NCI-H146 (cell line): ENCODE results near the gene RORC.
A peak's percentile ranks its signal among the peaks of the same experiment; 100 is the strongest.

Source experiments
- DNase-seq: peaks from one replicate; lab custom pipeline; 2025; lab: John Stamatoyannopoulos, UW

Gene RORC

DNA sequence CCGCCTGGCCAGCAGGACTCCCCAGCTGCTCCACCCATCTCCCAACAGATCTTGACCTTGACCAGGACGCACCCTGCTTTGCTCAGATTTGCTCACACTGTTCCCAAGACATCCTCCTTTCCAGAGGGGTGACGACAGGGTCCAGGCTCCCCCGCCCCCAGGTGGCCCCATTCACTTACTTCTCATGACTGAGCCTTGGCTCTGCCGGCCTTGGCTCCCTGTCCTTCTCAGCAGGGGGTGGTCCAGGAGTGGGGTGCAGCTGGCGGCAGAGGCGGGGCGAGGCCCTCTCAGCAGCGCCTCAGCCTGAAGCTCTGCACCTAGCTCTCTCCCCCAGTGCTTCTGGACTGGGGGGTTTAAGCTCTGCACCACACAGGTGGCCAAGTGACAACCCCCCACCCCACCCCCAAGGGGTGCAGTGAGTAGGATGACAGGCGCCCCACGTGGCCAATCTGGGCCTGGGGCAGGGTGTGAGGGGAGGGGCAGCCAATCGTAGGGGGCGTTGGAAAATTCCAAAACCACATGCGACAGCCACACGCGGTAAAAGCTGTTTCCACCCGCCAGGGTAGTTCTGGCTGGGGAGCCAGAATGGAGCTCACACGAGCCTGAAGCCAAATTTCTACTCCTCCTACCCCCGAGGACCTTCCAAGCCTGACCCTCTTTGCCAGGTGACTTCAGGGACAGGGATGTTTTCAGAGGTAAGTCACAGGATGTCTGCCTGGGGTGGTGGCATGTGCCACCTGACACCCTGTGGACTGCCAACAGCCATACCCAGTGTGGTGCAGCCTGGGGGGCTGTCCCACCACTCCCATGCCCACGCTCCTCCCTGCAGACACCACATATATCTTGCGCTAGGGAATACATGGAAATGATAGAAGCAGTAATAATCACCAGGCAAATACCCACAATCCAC is 5.6 kb downstream of the RORC start:
- no peak for DNase-seq

DNA sequence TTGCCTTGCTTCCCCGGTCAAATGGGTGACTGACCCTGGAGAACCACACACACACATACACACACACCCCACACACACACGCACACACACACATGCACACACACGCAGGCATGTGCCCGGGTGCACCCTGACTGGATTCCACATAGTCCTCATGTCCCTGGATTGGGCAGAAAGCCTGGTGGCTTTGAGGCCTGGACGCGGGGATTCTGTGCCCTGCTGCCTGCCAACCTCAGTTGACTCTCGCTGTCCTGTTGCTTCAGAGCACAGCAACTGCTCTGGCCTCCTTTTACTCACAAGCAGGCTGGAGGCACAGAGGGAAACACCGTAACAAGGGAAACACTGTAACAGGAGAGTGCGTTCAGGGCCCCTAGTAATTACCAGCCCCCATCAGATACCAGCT is 6.4 kb downstream of the RORC start:
- no peak for DNase-seq

DNA sequence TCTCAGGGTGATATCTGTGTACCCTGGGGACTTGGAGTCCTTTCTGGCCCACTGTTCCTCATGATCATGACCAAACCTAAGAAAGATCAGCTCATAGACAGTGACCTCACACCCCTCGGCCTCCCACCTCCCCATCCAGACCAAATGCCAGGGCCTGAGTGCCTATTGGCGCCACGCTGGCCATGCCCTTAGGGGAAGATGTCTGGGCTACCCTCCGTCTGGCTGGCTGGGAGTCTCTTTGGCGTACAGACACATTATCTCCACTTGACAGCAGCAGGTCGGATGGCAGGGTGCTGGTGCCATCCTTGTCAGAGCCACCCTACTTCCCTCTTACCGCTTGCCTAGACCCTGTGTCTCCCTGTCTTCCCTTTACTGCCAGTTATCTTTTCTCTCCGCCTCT is 8.4 kb downstream of the RORC start:
- no peak for DNase-seq

DNA sequence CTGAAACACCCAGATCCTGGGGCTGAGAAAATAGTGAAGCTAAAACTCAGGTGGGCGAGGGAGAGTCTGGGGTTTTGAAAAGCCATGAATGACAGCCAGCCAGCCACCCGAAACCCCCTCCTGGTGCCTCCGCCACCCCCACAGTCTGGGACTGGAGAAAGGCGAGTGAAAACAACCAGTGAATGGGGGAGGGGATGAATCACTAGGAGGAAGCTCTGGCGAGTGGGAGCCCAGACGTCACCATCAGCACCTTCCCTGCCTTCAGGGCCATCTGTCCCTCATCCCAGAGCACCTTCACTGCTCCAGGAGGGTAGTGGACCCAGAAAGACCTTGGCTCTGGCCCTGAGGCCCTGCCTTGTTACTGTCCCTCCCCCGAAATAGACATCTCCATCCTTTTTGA is 9.2 kb downstream of the RORC start:
- DNase-seq, result no peak

DNA sequence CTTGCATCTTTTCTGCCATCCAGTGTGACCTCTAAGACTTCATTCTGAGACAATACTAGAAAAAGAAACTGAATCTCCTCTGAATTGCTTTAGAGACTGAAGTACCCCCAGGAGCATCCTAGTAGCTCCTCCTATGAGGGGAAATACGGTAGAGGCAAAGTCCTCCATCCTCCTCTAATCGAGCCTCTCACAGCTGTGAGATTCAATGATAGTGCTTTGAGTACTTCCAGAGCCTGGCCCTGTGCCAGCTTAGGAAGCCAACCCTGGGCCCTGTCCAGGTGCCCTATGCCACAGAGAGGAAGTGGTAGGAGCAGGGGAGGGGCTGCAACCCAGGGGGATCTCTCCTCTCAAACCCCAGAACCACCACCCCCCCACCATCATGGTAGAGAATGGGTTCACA is 10.7 kb downstream of the RORC start:
- DNase-seq, result no peak

DNA sequence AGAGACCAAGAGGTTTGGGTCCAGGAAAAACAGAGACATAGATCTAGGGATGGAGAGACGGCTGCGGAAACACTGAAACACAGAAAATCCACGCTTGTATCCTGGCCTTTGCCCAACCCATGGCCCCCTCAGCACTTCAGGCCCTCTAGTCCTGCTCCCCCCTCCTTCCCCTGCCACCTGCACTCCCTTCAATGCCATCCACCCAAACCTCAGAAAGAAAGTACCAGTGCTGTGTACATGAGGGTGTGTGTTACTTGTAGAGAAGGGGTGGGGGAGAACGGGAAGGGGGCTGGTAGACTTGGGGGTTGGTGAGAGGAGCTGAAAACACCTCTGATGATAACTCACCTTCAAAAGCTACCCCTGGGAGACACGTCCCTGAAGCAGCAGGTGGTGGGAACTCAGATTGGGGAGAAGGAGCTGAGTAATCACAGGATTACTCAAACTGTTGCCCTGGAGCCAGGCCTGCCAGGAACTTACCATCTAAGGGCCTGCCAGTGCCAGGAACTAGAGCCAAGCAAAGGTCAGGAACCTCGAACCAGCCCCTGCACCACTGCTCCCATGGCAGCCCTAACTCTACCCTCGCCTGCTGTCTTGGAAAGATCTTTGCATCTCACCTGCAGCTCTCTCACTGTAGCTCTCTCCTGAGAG is 11.5 kb downstream of the RORC start:
- no peak for DNase-seq

DNA sequence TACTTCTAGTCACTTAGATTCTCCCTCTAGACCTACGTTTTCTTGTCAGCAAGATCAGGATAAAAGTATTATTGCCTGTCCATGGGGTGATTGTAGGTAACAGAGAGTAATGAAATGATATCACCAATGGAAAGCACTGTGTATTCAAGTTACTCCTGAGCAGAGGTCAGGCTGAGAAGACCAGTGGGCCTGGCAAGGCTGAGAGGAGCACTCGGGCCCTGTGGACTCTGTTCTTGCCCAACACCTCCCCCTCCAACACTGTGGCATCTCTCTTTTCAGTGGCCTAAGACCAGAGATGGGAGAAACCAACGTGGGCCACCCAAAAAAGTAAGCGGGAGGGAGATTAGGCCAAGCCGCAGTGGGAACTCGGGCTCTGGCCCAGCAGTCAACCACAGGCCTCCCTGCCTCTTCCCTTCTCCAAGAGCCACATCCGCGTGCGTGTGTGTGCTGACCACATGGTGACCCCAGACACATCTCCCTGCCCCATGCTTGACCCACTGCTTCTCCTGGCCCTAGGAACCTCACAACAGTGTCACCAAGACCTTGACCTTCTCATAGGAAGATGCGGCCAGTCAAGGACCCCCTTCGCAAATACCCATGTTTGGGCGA is 12.3 kb downstream of the RORC start:
- DNase-seq, result no peak

DNA sequence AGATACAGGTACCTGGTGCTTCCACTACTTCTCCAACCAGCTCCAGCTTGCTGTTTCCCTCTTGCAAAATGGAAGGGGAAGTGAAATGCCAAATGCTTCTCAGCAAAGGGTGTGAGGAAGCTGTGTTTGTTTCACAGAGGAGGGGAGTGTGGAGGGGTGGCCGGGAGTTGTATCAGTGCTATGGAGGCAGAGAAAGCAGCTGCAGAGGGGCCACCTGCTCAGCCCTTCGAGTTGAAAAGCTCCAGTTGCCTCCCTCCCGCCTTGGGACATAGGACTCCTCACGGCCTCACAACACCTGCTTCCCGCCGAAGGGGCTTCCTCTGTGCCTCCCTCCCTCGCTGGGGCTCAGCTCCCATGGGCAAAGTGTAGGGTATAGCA is 14.3 kb downstream of the RORC start:
- DNase-seq, result no peak

DNA sequence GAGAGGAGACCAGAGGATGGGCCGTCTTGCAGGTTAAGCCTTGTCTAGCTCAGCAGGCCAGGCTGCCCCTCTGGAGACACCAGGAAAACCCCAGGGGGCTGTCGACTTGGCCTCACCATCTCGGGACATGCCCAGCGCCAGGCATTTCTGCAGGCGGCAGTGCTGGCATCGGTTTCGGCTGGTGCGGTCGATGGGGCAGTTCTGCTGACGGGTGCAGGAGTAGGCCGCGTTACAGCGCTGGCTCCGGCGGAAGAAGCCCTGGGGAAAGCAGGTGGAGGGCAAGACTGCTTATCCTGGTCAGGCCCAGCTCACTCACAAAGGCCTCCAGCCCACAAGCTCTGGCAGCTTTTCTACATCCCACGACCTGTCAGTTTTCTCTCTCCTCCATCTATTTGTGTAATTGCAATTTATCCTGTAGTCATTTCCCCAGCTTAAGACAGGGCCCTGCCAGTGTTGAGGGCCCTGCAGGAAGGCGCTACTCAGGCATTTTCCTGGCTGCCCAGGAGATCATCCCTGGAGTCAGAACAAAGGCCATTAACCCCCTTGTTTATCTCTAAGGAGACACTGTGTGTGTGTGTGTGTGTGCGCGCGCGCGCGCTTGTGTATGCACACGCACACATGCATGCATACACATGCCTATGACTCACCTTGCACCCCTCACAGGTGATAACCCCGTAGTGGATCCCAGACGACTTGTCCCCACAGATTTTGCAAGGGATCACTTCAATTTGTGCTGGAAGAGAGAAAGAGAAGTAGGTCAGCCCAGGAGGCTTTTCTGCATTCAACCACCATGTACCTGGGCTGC is 14.9 kb downstream of the RORC start:
- peak; percentile 25 for DNase-seq

DNA sequence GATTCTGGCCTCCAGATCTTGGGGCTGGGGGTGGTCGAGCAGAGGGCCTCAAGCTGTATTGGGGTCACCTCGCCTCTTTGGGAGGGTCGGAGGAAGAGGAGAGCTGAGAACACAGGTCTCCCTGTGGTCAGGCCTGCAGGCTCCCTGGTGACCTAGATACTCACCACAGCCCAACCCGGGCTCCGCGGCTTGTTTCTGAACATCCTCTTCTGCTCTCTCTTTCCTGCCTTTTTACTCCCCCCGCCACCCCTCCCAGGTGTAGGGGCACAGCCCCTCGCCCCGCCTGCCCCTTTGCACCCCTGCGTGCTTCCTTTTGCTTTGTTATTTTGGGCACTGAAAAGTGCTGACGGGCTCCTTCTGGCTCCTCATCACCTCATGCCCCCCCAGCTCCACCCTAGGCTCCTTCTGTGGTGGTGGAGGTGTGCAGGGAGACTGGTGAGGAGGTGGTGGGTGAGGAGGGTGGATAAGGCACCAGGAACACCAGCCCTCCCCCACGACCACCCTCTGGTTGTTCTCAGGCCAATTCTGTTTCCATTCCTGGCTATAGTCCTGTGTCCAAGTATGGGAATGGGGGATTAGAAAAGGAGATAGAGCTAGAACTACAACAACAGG is 15.8 kb downstream of the RORC start:
- DNase-seq, result no peak

DNA sequence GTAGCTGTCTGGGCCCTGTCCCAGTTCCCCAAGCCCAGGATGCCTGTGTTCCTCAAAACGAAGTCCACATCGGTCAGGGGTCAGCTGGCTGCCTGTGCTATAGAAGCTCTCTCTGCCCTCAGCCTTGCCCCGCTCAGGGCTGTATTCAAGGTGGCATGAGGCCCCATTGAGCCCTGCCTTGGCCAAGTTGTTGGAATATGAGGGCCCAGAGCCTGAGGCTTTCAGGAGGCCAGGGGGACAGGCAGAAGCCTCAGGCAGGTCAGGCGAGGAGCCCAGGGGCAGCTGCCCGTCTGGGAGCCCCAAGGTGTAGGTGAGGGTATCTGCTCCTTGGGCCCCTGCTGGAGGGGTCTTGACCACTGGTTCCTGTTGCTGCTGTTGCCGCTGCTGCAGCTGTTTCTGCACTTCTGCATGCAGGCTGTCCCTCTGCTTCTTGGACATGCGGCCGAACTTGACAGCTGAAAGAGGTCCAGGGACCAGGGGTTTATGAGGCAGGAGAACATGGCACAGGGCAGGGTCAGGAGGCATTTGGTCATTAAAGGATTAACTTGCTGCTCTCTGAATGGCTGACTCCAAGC is 16.5 kb downstream of the RORC start:
- no peak for DNase-seq

DNA sequence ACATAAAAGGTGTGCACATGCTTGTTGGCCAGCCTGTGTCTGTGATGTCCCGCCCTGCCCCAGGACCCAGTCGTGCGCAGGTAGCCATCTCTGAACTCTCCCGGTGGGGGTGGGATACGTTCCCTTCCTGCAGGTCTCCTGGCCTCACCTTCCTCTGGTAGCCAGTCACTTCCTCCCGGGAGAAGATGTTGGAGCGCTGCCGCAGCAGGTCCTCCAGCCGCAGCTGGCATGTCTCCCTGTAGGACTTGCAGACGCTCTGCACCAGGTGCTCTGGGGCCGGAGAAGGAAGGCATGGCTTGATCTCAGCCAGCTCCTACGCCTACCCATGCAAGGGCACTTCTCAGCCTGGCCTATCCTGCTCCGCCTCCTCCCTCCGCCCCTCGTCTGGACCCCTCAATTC is 17.2 kb downstream of the RORC start:
- DNase-seq, result no peak

DNA sequence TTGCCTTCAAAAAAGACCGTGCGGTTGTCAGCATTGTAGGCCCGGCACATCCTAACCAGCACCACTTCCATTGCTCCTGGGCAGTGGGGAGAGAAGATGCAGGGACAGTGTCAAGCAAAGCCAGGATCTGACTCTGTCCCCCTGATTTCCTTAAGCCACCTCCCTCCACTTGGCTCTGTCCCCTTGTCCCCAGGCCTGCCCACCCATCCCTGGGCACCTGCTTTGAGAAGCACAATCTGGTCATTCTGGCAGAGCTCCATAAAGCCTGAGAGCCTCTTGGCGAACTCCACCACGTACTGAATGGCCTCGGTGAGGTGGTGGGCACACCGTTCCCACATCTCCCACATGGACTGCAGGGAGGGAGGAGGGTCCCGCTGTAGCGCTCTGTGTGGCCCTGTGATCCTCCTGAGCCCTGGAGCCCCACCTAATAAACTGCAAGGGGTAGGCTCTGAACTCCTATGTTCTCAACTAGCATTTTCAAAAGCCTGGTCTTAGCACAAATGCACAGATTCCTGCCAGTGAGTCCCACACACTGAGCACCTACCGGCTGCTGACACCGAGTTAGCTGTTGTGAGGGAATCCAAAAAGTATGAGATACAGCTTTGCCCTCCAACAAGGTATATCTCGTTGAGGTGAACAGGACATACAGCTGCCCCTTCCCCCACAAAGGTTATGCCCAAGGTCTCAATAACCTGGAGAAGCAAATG is 18.2 kb downstream of the RORC start:
- DNase-seq, result no peak

DNA sequence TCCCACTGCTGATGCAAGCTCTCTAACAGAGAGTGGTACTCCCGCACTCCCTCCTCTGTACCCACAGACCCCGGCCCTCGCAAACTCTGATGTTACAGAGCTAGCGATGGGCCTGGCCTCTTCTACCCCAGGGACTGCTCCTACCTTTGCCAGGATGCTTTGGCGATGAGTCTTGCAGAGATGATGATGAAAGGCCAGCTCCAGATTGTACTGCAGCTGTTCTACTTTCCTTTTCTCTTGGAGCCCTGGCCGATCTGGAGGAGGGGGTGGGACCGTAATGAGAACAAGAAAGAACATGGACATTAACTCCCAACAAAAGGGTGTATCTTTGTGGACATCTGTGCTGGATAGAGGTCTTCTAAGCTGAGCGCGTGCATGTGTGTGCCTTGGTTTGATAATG is 20.4 kb downstream of the RORC start:
- DNase-seq, result no peak

DNA sequence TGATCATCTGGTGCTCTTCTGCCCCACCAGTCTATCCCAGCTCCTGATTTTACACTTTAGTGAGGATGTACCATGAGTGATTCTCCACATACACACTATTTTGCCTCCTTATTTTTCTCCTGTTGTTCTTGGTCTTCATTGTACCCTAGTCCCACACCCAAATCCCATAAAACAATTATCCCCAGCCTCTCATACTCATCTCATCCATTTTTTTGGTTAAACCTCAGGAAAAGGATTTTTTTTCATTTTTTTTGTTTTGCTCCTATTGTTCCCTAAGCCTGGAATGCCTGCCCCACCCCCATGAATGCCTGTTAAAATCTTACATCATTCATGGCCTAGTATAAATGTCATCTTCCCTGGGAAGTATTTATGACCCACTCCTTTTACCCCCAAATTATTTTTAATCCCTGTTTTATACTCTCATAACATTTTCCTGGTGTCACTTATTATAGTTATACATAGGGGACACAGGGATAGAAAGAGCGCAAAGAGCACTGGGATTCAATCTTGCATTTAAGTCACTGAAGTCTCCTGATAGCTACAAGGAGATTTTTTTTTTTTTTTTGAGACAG is 21.5 kb downstream of the RORC start:
- DNase-seq, result no peak

DNA sequence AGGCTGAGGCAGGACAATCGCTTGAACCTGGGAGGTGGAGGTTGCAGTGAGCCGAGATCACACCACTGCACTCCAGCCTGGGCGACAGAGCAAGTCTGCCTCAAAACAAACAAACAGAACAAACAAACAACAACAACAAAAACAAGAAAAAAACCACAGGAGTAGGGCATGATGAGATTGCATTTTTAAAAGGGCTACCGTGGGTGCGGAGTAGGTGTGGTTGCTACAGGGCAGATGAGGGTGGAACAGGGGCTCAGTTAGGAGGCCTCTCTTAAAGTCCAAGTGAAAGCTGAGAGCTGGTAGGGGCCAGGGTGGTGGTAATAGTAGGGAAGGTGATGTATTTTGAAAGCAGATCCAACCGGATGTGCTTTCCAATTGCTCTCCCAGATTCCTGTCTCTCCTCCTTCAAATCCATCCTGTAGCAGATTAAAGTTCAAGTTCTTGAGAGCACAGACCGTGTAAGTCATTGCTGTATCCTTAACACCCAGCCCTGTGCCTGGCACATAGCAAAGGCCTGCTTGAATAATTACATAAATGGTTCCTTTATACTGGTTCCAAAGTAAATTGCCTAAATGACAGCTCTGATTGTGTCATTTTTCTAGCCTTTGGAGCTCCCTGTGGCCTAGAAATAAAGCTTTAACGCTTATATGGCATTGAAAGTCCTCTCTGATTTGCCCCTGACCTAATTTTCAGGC is 22.2 kb downstream of the RORC start:
- DNase-seq, result no peak

DNA sequence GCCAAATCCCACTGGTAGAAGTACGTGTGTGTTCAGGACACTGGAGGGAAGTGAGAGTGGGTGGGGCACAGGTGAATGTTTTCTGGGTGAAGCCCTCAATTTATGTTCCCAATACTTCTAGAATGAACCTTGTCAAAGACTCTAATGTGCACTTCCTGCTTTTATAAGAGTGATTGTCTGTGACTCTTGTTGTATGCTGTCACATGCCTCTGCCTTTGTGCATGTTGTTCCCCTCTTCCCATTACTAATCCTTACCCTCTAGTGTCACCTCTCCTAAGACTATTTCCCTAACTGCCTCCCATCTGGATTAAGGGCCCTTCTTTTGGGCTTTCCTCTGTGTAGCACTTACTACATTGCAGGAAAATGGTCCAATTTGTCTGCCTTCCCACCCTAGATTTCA is 23.8 kb downstream of the RORC start:
- DNase-seq, result no peak

DNA sequence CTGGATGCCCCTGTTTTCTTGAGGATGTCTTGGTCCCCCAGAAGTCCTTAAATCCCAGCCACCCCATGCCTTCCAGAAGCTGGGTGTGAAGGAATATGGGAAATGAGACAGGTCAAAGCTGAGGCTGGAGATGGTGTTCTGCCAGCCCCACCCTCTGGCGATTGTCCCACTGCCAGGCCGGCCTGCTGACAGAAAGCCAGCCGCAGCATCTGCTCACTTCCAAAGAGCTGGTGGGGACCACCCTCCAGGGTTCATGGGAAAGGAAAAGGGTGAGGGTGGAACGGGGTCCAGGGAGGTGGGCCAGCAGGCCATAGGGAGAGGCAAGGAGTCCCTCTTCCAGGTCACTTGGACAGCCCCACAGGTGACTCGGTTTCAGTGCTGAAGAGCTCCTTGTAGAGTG is 24.5 kb downstream of the RORC start:
- DNase-seq, result no peak

DNA sequence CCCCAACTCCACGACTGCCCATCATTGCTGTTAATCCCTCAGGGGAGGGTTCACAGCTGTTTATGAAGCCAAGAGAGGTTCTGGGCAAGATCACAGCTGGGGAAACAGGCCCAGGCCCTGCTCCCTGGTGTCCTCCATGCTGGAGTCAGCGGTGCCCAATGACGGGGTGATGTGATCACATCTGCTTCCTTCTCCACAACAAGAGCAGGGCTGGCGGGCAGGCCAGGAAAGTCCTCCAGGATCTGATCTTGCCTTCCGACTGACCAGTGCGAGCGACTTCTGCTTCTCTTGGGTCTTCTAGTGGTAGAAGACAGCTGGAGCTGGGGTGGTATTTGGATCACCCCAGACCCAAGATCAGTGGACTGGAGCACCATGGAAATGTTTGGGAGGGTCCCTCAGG is 25.4 kb downstream of the RORC start:
- DNase-seq, result no peak
